ENCODE results near the gene AGAP1.

AGAP1 gene

GRCh38 chr2:236102971-236103370 lies 609.1 kb downstream of the AGAP1 start:
- in situ Hi-C loops (cut with MboI; ENCODE audit: low sequenced_read_pairs) = no loop called here

DNA sequence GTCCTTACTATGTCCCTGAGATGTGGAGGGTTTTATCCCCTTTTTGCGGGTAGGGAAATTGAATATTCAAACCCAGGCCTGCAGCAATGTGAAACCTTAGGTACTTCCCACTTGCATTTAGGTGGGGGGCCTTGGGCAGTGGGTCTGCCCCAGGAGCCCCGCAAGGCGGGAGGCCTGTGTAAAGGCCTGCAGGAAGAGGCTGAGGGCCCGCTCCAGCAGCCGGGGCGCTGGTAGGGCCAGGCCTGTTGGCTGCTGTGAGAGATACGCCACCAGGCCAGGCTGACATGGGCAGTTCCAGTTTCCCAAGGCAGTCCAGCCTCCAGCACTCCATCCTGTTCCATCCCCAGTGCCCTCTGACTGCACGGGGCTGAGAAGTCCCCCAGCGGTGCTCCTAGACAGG lies 610.1 kb downstream of the AGAP1 start:
- in situ Hi-C loops (cut with MboI; ENCODE audit: low sequenced_read_pairs) = no loop called here

- in situ Hi-C loops (cut with MboI; ENCODE audit: low sequenced_read_pairs) = no loop called here
These were observed 612.2 kb downstream of the AGAP1 start for GRCh38 chr2:236105955-236106607.

- in situ Hi-C loops (cut with MboI; ENCODE audit: low sequenced_read_pairs) = no loop called here
These were observed 612.9 kb downstream of the AGAP1 start for GRCh38 chr2:236106761-236107160.

GRCh38 chr2:236107536-236107935 lies 613.7 kb downstream of the AGAP1 start:
- in situ Hi-C loops (cut with MboI; ENCODE audit: low sequenced_read_pairs) = no loop called here

GRCh38 chr2:236107942-236108625 lies 614.2 kb downstream of the AGAP1 start:
- in situ Hi-C loops (cut with MboI; ENCODE audit: low sequenced_read_pairs) = no loop called here

DNA sequence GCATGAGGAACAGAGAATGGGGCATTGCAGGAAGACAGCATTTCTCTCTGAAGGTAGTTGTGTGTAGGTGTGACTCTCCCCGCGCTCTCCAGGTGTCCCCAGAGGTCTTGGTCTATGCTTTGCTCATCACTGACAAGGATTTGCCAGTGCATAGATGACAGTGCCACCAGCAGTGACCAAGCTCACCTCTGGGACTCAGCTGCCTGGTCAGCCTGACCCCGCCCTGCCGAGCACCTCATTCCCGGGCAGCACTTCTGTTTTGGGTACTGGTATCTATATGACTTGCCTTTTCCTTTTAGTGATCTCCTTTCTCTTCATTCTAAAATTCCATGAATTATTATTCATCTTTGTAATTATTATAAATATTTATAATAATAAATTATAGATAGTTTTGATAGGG lies 615.2 kb downstream of the AGAP1 start:
- in situ Hi-C loops (cut with MboI; ENCODE audit: low sequenced_read_pairs) = no loop called here

- in situ Hi-C loops (cut with MboI; ENCODE audit: low sequenced_read_pairs) = no loop called here
These were observed 615.6 kb downstream of the AGAP1 start for GRCh38 chr2:236109473-236109872.

DNA sequence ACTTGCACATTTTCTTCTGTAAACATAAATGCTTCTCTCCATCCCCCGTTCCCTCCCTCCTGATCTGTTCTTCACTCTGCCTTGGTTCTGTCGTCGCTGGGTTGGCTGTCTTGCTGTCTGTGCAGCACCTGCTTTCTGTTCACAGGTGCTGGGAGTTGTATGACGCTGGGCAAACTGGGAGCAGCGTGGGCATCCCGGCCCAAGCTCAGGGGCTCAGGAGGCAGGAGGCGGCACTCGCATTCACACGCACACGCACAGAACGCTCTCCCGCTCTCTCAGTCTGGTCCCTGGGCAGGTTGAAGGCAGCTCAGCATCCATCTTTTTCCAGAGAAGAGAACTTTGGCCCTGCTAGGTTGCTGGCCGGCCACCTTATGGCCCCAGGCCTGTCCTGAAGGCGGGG lies 618.6 kb downstream of the AGAP1 start:
- in situ Hi-C loops (cut with MboI; ENCODE audit: low sequenced_read_pairs) = no loop called here

DNA sequence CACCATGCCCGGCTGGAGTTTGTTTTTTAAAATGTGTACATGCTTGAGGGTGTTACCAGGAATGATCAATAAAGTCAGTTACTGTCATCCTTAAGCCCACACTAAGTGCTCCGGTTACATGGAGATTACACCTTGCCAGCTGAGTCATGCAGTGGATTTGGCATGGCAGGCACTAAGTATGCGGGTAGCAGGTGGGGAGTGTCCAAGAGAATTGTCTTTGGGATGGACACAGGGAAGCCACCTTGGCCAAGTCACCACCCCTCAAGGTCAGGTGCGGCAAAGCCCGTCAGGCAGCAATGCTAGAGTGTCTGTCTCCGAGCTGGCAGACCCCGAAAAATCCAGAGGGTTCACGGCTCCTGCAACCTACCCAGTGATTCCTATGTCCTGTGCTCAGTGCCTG lies 619.6 kb downstream of the AGAP1 start:
- in situ Hi-C loops (cut with MboI; ENCODE audit: low sequenced_read_pairs) = no loop called here

GRCh38 chr2:236113948-236114347 lies 620.1 kb downstream of the AGAP1 start:
- in situ Hi-C loops (cut with MboI; ENCODE audit: low sequenced_read_pairs) = no loop called here

DNA sequence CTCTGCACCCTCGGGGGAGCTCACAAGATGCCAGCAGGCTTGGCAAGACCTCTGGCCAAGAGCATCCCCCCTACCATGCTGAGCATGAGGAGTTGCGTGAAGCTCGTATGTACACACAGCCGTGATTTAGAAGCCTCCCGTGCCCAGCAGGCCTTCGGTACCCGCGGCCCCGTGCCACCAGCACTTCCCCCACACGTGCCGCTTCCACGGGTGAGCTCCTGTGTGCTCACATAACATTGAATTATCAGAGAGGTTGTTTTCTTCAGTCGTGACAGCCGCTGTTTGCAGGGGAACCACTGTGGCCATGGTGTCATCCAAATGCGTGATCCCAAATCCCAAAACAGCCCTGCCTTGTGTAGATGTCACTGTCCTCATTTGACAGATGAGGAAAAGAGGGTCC lies 621.1 kb downstream of the AGAP1 start:
- in situ Hi-C loops (cut with MboI; ENCODE audit: low sequenced_read_pairs) = no loop called here

GRCh38 chr2:236117401-236117800 lies 623.6 kb downstream of the AGAP1 start:
- in situ Hi-C loops (cut with MboI; ENCODE audit: low sequenced_read_pairs) = no loop called here

GRCh38 chr2:236117861-236118269 lies 624.0 kb downstream of the AGAP1 start:
- in situ Hi-C loops (cut with MboI; ENCODE audit: low sequenced_read_pairs) = no loop called here

DNA sequence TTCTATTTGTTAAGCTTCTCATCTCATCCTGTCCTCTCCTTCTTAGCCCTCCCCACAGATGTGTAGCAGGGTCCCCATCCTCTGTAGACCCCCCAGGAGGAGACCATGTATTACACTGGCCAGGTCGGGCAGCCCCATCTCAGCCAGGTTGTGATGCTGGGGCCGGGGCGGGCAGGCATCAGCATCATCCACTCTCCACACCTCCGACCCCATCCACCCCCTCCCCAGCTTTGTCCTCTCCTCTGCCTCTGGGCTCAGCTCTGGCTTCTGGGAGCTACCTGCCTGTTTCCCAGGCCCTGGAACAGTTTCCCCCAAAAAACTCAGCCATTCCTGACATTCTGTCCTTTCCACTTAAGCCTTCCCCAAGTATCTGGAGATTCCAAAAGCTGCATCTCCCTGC lies 625.2 kb downstream of the AGAP1 start:
- in situ Hi-C loops (cut with MboI; ENCODE audit: low sequenced_read_pairs) = no loop called here

- in situ Hi-C loops (cut with MboI; ENCODE audit: low sequenced_read_pairs) = no loop called here
These were observed 625.6 kb downstream of the AGAP1 start for GRCh38 chr2:236119476-236119875.

DNA sequence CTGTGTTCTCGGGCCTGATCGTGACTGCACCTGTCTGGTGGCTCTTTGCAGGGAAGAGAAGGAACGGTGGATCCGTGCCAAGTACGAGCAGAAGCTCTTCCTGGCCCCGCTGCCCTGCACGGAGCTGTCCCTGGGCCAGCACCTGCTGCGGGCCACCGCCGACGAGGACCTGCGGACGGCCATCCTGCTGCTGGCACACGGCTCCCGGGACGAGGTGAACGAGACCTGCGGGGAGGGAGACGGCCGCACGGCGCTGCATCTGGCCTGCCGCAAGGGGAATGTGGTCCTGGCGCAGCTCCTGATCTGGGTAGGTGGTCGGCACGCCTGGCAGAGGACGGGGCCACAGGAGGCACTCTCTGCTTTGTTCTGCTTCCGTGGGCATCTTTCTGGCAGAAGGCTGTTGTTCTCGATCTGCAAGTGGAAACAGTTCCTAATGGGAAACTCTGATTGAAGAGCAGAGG lies 626.3 kb downstream of the AGAP1 start:
- in situ Hi-C loops (cut with MboI; ENCODE audit: low sequenced_read_pairs) = no loop called here

GRCh38 chr2:236120829-236121228 lies 627.0 kb downstream of the AGAP1 start:
- in situ Hi-C loops (cut with MboI; ENCODE audit: low sequenced_read_pairs) = no loop called here

DNA sequence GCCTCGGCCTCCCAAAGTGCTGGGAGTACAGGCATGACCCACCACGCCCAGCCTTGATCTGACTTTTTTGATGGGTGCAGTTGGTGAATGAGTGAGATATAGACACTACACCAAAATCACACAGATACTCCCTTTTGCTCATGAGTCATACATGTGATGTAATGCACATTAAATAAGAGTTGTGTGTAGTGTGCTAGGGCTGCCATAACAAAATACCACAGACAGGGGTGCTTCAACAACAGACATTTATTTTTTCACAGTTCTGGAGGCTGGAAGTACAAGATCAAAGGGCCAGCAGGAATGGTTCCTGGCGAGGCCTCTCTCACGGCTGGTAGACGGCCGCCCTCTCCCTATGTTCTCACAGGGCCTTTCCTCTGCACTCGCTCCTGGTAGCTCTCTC lies 627.7 kb downstream of the AGAP1 start:
- in situ Hi-C loops (cut with MboI; ENCODE audit: low sequenced_read_pairs) = no loop called here

DNA sequence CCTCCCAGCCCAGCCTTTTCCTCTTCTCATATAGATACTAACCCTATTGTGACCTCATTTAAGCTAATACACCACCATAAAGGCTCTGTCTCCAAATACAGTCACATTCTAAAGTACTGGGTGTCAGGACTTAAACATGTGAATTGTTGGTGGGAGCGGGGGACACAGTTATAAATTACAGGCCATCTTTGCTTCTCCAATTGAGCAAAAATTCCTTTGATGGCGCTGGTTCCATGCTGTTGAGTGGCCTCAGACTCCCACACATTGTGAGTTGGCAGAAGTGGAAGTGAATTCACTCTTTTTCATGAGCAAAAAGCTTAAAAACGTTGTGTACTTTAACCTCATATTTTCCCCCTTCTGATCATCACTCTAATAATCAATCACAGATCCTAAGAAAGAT lies 628.4 kb downstream of the AGAP1 start:
- in situ Hi-C loops (cut with MboI; ENCODE audit: low sequenced_read_pairs) = no loop called here

GRCh38 chr2:236123716-236124115 lies 629.9 kb downstream of the AGAP1 start:
- in situ Hi-C loops (cut with MboI; ENCODE audit: low sequenced_read_pairs) = no loop called here

DNA sequence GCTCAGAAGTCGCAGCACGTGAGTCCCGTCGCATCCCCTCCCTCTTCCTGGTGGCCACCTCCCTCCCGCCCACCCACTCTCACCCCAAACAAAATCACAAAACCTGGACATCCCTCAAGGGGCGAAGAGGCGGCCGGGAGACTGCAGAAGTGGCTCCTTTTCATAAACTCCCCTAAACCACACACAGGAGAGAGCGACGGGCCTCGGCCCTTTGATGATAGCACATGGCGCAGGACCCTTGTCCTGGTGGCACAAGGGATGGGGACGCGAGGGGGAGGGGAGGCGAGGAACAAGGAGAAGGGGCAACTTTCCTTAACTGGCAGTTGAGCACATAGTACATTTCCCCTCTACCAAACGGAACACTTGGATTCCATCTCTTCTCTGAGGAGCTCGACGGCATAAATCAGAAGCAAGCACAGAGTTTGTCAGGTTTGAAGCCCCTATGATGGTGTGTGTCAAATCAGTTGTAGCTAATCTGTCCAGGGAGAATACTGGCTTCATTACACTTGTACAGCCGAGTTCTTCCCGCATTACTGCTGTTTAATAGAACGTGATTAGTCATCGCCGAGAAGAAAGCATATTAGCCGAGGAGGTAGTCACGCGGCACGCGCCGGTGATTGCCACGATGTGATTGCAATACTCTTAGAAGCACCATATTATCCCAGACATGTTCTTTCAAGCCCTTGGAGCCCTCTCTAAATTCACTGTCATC lies 630.5 kb downstream of the AGAP1 start:
- in situ Hi-C loops (cut with MboI; ENCODE audit: low sequenced_read_pairs) = no loop called here
